Measurements from ENCODE around the gene SLC50A1. TPM values are rescaled to one million over a fixed set of nuclear protein-coding genes. Genes with fewer than 3 reads are reported as not detected.

SLC50A1 gene
- total and polyA plus RNA-seq, 2 donors = 25.7 to 54.5 TPM

DNA sequence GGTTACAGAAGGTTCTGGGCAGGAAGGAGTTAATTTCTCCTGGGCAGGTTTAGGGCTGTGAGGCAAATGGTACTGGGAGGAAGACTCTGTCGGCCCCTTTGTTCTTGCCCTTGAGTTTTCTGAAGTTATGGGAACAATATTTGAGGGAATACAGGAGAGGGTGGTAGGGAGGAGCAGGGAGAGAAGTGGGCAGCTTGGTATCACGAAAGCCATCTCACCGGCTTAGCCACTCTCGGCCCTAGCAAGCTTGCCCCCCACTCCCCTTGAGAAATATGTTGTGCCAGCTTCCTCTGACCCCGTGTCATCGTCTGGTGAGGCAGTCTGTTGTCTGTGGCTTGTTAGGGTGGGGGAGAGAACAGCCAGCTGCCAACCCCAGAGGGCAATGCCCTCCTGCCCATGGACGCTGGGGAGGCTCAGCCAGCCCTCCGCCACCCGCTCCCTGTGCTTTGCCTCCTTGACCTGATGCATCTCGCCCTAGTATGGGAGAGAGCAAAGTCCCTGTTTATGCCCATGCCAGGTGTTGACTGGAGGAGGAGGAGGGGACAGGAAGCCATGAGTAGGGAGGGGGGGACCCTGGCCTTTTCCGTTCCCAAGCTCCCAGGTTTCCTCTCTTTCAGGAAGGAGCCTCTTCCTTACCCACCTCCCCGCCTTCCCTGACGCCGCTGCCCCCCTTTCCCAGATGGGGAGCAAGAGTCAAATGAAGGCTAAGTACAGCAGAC lies 6.7 kb upstream of the SLC50A1 start:
- Histone ChIP-seq H3K9me3 (ENCODE audit: control insufficient read depth in 2 of 2, insufficient read depth in 1 of 2, low read length in 1 of 2) (no peaks in the 10 kb centered on the region), H3K4me3 (ENCODE audit: low read length in 2 of 2) (peak overlapping the region; percentile 65 to 71), H3K4me1 (ENCODE audit: control insufficient read depth in 2 of 2, insufficient read depth in 2 of 2, low read length in 2 of 2) (peaks cover 19 to 54% of the 10 kb centered on the region in 2 donors), H3K27me3 (ENCODE audit: control insufficient read depth in 2 of 2, insufficient read depth in 1 of 2, low read length in 1 of 2) (peaks cover 4 to 55% of the 10 kb centered on the region in 2 donors), H3K27ac (ENCODE audit: low read depth in 1 of 2, low read length in 1 of 2) (peak overlapping the region; percentile 32 to 52), H3K36me3 (ENCODE audit: control insufficient read depth in 2 of 2, insufficient read depth in 2 of 2, low read length in 1 of 2) (peaks cover 16 to 19% of the 10 kb centered on the region in 2 donors)
- 4% methylated on average over 14 of the region's 14 CpGs for WGBS
- DNase-seq (ENCODE audit: low read depth in 6 of 9, low spot score in 9 of 9) = peak in 2 of 9 donors; percentile 23 to 50

DNA sequence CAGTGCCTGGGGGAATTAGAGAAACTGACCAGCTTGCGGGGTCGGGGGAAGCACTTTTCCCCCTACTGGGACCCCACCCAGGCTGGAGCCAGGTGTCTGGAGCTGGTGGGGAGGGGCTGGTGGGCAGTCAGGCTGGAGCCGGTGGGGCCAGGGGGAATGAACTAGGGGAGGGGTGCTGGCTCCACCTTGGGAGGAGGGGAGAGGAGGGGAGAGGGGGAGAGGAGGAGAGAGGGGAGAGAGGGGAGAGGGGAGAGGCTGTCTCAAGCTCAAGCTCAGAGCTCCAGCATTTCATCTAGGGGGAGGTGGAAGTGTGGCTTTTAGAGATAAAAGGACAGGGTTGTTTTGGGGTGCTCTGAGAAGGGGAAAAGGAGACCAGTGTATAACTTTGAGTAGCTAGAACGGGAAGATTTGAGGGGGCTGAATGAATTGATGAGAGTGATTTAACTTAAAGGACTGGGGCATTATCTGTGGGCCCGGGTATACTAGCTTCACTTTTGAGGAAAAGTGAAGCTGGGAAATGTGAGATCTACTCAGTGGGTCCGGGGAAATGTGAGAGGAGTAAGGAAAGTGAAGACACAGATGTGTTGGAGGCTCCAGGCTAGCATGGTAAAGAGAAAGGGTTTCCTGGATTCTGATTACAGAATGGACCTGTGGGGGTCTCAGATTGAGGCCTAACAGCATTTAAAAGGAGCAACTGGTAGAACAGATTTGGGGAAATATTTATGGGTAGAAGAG lies 5.2 kb upstream of the SLC50A1 start:
- WGBS = 30% methylated on average over 6 of the region's 6 CpGs
- Histone ChIP-seq H3K4me1 (ENCODE audit: control insufficient read depth in 2 of 2, insufficient read depth in 2 of 2, low read length in 2 of 2) (peaks cover 24 to 64% of the 10 kb centered on the region in 2 donors), H3K27ac (ENCODE audit: low read depth in 1 of 2, low read length in 1 of 2) (peak overlapping the region; percentile 52 to 74), H3K36me3 (ENCODE audit: control insufficient read depth in 2 of 2, insufficient read depth in 2 of 2, low read length in 1 of 2) (peaks cover 21 to 29% of the 10 kb centered on the region in 2 donors), H3K4me3 (ENCODE audit: low read length in 2 of 2) (peak overlapping the region; percentile 65 to 71), H3K27me3 (ENCODE audit: control insufficient read depth in 2 of 2, insufficient read depth in 1 of 2, low read length in 1 of 2) (peaks cover 4 to 40% of the 10 kb centered on the region in 2 donors), H3K9me3 (ENCODE audit: control insufficient read depth in 2 of 2, insufficient read depth in 1 of 2, low read length in 1 of 2) (no peaks in the 10 kb centered on the region)
- DNase-seq (ENCODE audit: low read depth in 6 of 9, low spot score in 9 of 9) = no peak

DNA sequence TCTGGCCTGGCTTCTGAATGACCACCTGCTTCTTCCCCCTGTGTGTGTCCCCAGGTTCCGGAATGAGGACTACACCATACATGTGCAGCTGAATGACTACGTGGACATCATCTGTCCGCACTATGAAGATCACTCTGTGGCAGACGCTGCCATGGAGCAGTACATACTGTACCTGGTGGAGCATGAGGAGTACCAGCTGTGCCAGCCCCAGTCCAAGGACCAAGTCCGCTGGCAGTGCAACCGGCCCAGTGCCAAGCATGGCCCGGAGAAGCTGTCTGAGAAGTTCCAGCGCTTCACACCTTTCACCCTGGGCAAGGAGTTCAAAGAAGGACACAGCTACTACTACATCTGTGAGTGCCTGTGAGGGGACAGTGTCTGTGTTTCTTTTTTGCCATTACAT lies 4.4 kb upstream of the SLC50A1 start:
- no peak for DNase-seq (ENCODE audit: low read depth in 6 of 9, low spot score in 9 of 9)
- H3K4me3 ChIP-seq (ENCODE audit: low read length in 2 of 2) = no peak overlapping the region
- H3K4me1 ChIP-seq (ENCODE audit: control insufficient read depth in 2 of 2, insufficient read depth in 2 of 2, low read length in 2 of 2) = peaks cover 22 to 58% of the 10 kb centered on the region in 2 donors

DNA sequence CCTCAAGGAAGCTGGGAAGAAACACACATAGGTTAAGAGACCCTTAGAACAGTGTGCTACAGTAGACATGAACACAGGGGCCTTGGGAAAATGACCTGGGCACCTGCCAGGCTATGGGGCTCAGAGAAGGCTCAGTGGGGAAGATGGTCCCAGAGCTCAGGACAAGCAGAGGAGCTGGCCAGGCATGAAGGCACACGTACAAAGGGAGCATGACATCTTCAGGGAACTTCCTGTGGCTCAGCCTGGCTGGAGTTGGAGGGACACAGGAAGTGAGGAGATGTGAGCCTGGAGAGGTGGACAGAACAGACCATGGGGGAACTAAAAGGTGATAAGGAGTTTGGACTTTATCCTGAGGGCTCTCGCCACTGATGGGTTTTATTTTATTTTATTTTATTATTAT lies 3.8 kb upstream of the SLC50A1 start:
- H3K9me3 ChIP-seq (ENCODE audit: control insufficient read depth in 2 of 2, insufficient read depth in 1 of 2, low read length in 1 of 2) = no peaks in the 10 kb centered on the region
- peaks cover 21 to 56% of the 10 kb centered on the region in 2 donors for H3K4me1 ChIP-seq (ENCODE audit: control insufficient read depth in 2 of 2, insufficient read depth in 2 of 2, low read length in 2 of 2)
- H3K4me3 ChIP-seq (ENCODE audit: low read length in 2 of 2) = no peak overlapping the region
- H3K36me3 ChIP-seq (ENCODE audit: control insufficient read depth in 2 of 2, insufficient read depth in 2 of 2, low read length in 1 of 2) = peaks cover 21 to 29% of the 10 kb centered on the region in 2 donors
- no peak for DNase-seq (ENCODE audit: low read depth in 6 of 9, low spot score in 9 of 9)
- H3K27me3 ChIP-seq (ENCODE audit: control insufficient read depth in 2 of 2, insufficient read depth in 1 of 2, low read length in 1 of 2) = peaks cover 0 to 26% of the 10 kb centered on the region in 2 donors
- no peak overlapping the region for H3K27ac ChIP-seq (ENCODE audit: low read depth in 1 of 2, low read length in 1 of 2)
- WGBS = 88% methylated on average over 2 of the region's 2 CpGs

More for the DNA sequence above, 4.4 kb upstream of the SLC50A1 start:
- Histone ChIP-seq H3K9me3 (ENCODE audit: control insufficient read depth in 2 of 2, insufficient read depth in 1 of 2, low read length in 1 of 2) (no peaks in the 10 kb centered on the region), H3K27me3 (ENCODE audit: control insufficient read depth in 2 of 2, insufficient read depth in 1 of 2, low read length in 1 of 2) (peaks cover 0 to 32% of the 10 kb centered on the region in 2 donors), H3K27ac (ENCODE audit: low read depth in 1 of 2, low read length in 1 of 2) (no peak overlapping the region), H3K36me3 (ENCODE audit: control insufficient read depth in 2 of 2, insufficient read depth in 2 of 2, low read length in 1 of 2) (peaks cover 21 to 29% of the 10 kb centered on the region in 2 donors)
- WGBS = 97% methylated on average over 8 of the region's 8 CpGs

DNA sequence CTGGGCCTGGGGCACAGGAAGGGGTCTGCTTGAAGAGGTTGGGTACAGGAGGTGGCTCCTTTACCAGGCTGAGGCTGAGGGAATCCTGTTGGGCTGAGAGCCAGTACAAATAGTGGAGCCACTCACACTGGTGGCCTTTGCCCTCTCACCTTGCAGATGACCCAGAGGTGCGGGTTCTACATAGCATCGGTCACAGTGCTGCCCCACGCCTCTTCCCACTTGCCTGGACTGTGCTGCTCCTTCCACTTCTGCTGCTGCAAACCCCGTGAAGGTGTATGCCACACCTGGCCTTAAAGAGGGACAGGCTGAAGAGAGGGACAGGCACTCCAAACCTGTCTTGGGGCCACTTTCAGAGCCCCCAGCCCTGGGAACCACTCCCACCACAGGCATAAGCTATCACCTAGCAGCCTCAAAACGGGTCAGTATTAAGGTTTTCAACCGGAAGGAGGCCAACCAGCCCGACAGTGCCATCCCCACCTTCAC lies 1.8 kb upstream of the SLC50A1 start:
- 98% methylated on average over 7 of the region's 7 CpGs for WGBS
- H3K9me3 ChIP-seq (ENCODE audit: control insufficient read depth in 2 of 2, insufficient read depth in 1 of 2, low read length in 1 of 2) = no peaks in the 10 kb centered on the region
- H3K36me3 ChIP-seq (ENCODE audit: control insufficient read depth in 2 of 2, insufficient read depth in 2 of 2, low read length in 1 of 2) = peaks cover 21 to 36% of the 10 kb centered on the region in 2 donors
- peaks cover 18 to 49% of the 10 kb centered on the region in 2 donors for H3K4me1 ChIP-seq (ENCODE audit: control insufficient read depth in 2 of 2, insufficient read depth in 2 of 2, low read length in 2 of 2)
- no peak overlapping the region for H3K4me3 ChIP-seq (ENCODE audit: low read length in 2 of 2)
- H3K27ac ChIP-seq (ENCODE audit: low read depth in 1 of 2, low read length in 1 of 2) = no peak overlapping the region
- no peak for DNase-seq (ENCODE audit: low read depth in 6 of 9, low spot score in 9 of 9)
- H3K27me3 ChIP-seq (ENCODE audit: control insufficient read depth in 2 of 2, insufficient read depth in 1 of 2, low read length in 1 of 2) = peaks cover 0 to 7% of the 10 kb centered on the region in 2 donors

DNA sequence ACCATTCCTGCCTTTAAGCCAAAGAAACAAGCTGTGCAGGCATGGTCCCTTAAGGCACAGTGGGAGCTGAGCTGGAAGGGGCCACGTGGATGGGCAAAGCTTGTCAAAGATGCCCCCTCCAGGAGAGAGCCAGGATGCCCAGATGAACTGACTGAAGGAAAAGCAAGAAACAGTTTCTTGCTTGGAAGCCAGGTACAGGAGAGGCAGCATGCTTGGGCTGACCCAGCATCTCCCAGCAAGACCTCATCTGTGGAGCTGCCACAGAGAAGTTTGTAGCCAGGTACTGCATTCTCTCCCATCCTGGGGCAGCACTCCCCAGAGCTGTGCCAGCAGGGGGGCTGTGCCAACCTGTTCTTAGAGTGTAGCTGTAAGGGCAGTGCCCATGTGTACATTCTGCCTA lies 1.3 kb upstream of the SLC50A1 start:
- Histone ChIP-seq H3K4me1 (ENCODE audit: control insufficient read depth in 2 of 2, insufficient read depth in 2 of 2, low read length in 2 of 2) (peaks cover 18 to 44% of the 10 kb centered on the region in 2 donors), H3K27ac (ENCODE audit: low read depth in 1 of 2, low read length in 1 of 2) (peak overlapping the region; percentile 21 to 86), H3K9me3 (ENCODE audit: control insufficient read depth in 2 of 2, insufficient read depth in 1 of 2, low read length in 1 of 2) (no peaks in the 10 kb centered on the region), H3K4me3 (ENCODE audit: low read length in 2 of 2) (no peak overlapping the region), H3K27me3 (ENCODE audit: control insufficient read depth in 2 of 2, insufficient read depth in 1 of 2, low read length in 1 of 2) (peaks cover 0 to 2% of the 10 kb centered on the region in 2 donors), H3K36me3 (ENCODE audit: control insufficient read depth in 2 of 2, insufficient read depth in 2 of 2, low read length in 1 of 2) (peaks cover 21 to 36% of the 10 kb centered on the region in 2 donors)
- DNase-seq (ENCODE audit: low read depth in 6 of 9, low spot score in 9 of 9) = no peak
- 93% methylated on average over 1 of the region's 1 CpG for WGBS

DNA sequence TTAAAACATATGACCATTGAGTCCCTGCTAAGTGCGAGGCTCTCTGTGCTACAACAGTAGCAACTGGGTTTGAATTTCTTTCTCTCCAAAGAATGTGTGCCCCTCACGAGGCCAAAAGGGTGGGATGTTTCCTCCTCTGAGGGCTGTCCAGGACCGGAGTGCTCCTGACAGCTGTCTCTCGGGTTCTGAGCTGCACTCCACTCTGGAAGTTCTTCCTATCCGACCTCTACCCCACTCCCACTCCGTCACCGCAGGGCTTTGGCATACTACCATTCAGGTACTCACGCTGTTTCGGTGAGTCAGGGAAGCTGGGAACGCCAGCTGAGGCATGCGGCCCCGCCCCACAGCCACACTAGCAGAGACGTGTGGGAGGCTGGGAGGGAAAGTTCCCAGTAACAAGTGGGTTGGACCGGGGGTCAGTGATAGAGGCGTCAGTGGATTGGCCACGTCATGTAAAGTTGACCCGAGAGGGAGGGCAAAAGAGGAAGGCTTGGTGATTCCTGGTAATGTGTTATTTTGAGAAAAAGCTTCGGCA lies 705 bp upstream of the SLC50A1 start:
- Histone ChIP-seq H3K9me3 (ENCODE audit: control insufficient read depth in 2 of 2, insufficient read depth in 1 of 2, low read length in 1 of 2) (no peaks in the 10 kb centered on the region), H3K36me3 (ENCODE audit: control insufficient read depth in 2 of 2, insufficient read depth in 2 of 2, low read length in 1 of 2) (peaks cover 21 to 36% of the 10 kb centered on the region in 2 donors), H3K27me3 (ENCODE audit: control insufficient read depth in 2 of 2, insufficient read depth in 1 of 2, low read length in 1 of 2) (peaks cover 0 to 1% of the 10 kb centered on the region in 2 donors), H3K4me3 (ENCODE audit: low read length in 2 of 2) (peak overlapping the region; percentile 69 to 77), H3K27ac (ENCODE audit: low read depth in 1 of 2, low read length in 1 of 2) (peak overlapping the region; percentile 86 to 98), H3K4me1 (ENCODE audit: control insufficient read depth in 2 of 2, insufficient read depth in 2 of 2, low read length in 2 of 2) (peaks cover 19 to 42% of the 10 kb centered on the region in 2 donors)
- DNase-seq (ENCODE audit: low read depth in 6 of 9, low spot score in 9 of 9) = no peak
- 59% methylated on average over 18 of the region's 18 CpGs for WGBS

DNA sequence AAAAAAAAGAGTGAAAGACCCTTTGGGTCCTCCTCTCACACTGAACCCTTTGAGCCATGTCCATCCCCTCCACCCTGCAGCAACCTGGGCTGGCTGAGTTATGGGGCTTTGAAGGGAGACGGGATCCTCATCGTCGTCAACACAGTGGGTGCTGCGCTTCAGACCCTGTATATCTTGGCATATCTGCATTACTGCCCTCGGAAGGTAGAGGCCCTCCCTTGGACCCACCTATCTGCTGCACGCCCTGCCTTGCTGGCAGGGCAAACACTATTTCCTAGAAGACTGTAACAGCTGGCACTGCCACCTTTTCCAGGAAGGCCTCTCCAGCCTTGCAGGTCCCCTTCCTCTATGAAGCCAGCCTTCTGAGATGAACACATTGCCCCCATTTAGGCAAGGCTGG lies 1.1 kb downstream of the SLC50A1 start:
- DNase-seq (ENCODE audit: low read depth in 6 of 9, low spot score in 9 of 9) = peak in 1 of 9 donors; percentile 34
- Histone ChIP-seq H3K9me3 (ENCODE audit: control insufficient read depth in 2 of 2, insufficient read depth in 1 of 2, low read length in 1 of 2) (no peaks in the 10 kb centered on the region), H3K4me1 (ENCODE audit: control insufficient read depth in 2 of 2, insufficient read depth in 2 of 2, low read length in 2 of 2) (peaks cover 21 to 38% of the 10 kb centered on the region in 2 donors), H3K36me3 (ENCODE audit: control insufficient read depth in 2 of 2, insufficient read depth in 2 of 2, low read length in 1 of 2) (peaks cover 15 to 29% of the 10 kb centered on the region in 2 donors), H3K4me3 (ENCODE audit: low read length in 2 of 2) (peak overlapping the region; percentile 69 to 77), H3K27ac (ENCODE audit: low read depth in 1 of 2, low read length in 1 of 2) (peak overlapping the region; percentile 71 to 83), H3K27me3 (ENCODE audit: control insufficient read depth in 2 of 2, insufficient read depth in 1 of 2, low read length in 1 of 2) (no peaks in the 10 kb centered on the region)
- WGBS = 10% methylated on average over 6 of the region's 6 CpGs

Measured in thymus (tissue), 11 donors.